ENCODE data around the gene BCDIN3D.

GRCh38 chr12:49818241-49818895 lies 24.5 kb downstream of the BCDIN3D start:
- TF ChIP-seq, protein P1, sequence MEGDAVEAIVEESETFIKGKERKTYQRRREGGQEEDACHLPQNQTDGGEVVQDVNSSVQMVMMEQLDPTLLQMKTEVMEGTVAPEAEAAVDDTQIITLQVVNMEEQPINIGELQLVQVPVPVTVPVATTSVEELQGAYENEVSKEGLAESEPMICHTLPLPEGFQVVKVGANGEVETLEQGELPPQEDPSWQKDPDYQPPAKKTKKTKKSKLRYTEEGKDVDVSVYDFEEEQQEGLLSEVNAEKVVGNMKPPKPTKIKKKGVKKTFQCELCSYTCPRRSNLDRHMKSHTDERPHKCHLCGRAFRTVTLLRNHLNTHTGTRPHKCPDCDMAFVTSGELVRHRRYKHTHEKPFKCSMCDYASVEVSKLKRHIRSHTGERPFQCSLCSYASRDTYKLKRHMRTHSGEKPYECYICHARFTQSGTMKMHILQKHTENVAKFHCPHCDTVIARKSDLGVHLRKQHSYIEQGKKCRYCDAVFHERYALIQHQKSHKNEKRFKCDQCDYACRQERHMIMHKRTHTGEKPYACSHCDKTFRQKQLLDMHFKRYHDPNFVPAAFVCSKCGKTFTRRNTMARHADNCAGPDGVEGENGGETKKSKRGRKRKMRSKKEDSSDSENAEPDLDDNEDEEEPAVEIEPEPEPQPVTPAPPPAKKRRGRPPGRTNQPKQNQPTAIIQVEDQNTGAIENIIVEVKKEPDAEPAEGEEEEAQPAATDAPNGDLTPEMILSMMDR (IDR thresholded peaks at IDR 0.05) = no peak
- TF ChIP-seq POLR2A (IDR thresholded peaks at IDR 0.05) = no peak
